ENCODE data around the gene HLA-DOA.

The HLA-DOA gene

GRCh38 chr6:33018418-33018817 lies 9.0 kb upstream of the HLA-DOA start:
- TF ChIP-seq POLR2AphosphoS5 (IDR thresholded peaks at IDR 0.05; ENCODE audit: low read depth) (no peak), CTCF (IDR thresholded peaks at IDR 0.05; ENCODE audit: insufficient read depth, low read length) (no peak), GABPA (IDR thresholded peaks at IDR 0.05; ENCODE audit: low read depth) (no peak), SPI1 (IDR thresholded peaks at IDR 0.05; ENCODE audit: borderline replicate concordance, low read depth) (no peak), REST (IDR thresholded peaks at IDR 0.05; ENCODE audit: insufficient replicate concordance, low read depth) (no peak)
- no peak for DNase-seq (ENCODE audit: low read depth in 1 of 2, low spot score in 1 of 2)
- Histone ChIP-seq H3K27ac (replicated peaks) (no peak overlapping the region), H3K4me3 (replicated peaks; ENCODE audit: insufficient read depth, low read length) (no peak overlapping the region), H3K27me3 (ENCODE audit: insufficient read depth, poor library complexity, severe bottlenecking) (no peaks in the 10 kb centered on the region)

- TF ChIP-seq POLR2AphosphoS5 (IDR thresholded peaks at IDR 0.05; ENCODE audit: low read depth) (no peak), SPI1 (IDR thresholded peaks at IDR 0.05; ENCODE audit: borderline replicate concordance, low read depth) (0 out of 2 replicates have a peak, but pooled peaks have one; percentile 15)
- DNase-seq (ENCODE audit: low read depth in 1 of 2, low spot score in 1 of 2), result peak in 1 of 2 experiments; percentile 22
- H3K27me3 ChIP-seq (ENCODE audit: insufficient read depth, poor library complexity, severe bottlenecking), result no peaks in the 10 kb centered on the region
- no peak overlapping the region for H3K4me3 ChIP-seq (replicated peaks; ENCODE audit: insufficient read depth, low read length)
- H3K27ac ChIP-seq (replicated peaks), result no peak overlapping the region
These were observed 8.4 kb upstream of the HLA-DOA start for GRCh38 chr6:33017694-33018353.

- Histone ChIP-seq H3K27ac (replicated peaks) (no peak overlapping the region), H3K27me3 (ENCODE audit: insufficient read depth, poor library complexity, severe bottlenecking) (no peaks in the 10 kb centered on the region), H3K4me3 (replicated peaks; ENCODE audit: insufficient read depth, low read length) (no peak overlapping the region)
- TF ChIP-seq CTCF (IDR thresholded peaks at IDR 0.05; ENCODE audit: insufficient read depth, low read length), result no peak
- no peak for TF ChIP-seq REST (IDR thresholded peaks at IDR 0.05; ENCODE audit: insufficient replicate concordance, low read depth)
- TF ChIP-seq POLR2AphosphoS5 (IDR thresholded peaks at IDR 0.05; ENCODE audit: low read depth), result no peak
- TF ChIP-seq SPI1 (IDR thresholded peaks at IDR 0.05; ENCODE audit: borderline replicate concordance, low read depth), result no peak
- DNase-seq (ENCODE audit: low read depth in 1 of 2, low spot score in 1 of 2), result no peak
These were observed 7.6 kb upstream of the HLA-DOA start for GRCh38 chr6:33017018-33017417.

- H3K27me3 ChIP-seq (ENCODE audit: insufficient read depth, poor library complexity, severe bottlenecking), result no peaks in the 10 kb centered on the region
- H3K4me3 ChIP-seq (replicated peaks; ENCODE audit: insufficient read depth, low read length), result no peak overlapping the region
- DNase-seq (ENCODE audit: low read depth in 1 of 2, low spot score in 1 of 2), result no peak
- TF ChIP-seq POLR2AphosphoS5 (IDR thresholded peaks at IDR 0.05; ENCODE audit: low read depth) (no peak), CTCF (IDR thresholded peaks at IDR 0.05; ENCODE audit: insufficient read depth, low read length) (no peak), SPI1 (IDR thresholded peaks at IDR 0.05; ENCODE audit: borderline replicate concordance, low read depth) (no peak), REST (IDR thresholded peaks at IDR 0.05; ENCODE audit: insufficient replicate concordance, low read depth) (no peak), GABPA (IDR thresholded peaks at IDR 0.05; ENCODE audit: low read depth) (no peak)
- no peak overlapping the region for H3K27ac ChIP-seq (replicated peaks)
These were observed 6.4 kb upstream of the HLA-DOA start for GRCh38 chr6:33015798-33016197.

All from HL-60 (cell line).